Left hindlimb (tissue), 1 donor: ENCODE results near the gene MAML2.

Source experiments
- DNase-seq: peaks from one replicate; pipeline ENCODE4 v3.0.0-alpha.2; 2018

The MAML2 gene

DNA sequence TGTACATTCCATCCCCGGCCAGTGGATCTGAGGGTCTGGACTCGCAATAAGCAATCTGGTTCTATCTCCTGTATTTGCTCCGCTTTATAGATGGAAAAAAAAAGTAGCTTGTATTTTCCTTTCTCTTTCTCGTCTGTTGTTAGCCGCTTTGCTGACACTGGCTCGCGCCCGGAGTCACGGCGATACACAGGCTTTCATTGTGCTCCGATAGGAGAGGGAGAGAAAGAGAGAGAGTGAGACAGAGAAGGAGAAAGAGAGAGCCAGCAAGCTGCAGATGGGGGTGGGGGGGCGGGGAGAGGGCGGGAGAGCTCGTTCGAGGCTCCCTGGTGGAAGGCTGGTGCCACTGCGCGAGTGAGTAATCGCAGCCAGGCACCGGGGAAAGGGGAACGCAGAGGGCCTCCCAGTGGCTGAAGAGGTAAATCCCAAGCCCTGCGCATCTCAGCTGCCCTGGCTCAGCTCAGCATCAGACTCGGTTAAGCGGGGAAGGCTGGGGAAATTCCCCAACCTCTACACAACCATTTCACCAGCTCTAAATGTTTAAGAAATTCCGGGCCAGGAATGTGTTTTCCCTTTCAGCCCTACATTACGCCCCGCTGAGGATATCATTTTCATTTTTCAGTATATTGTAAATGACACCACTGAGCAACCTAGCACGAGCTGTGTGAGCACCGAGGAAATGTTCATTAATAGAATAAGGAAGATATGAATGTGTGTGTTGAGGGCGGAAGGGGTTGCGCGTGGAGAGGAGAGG, at the start of gene MAML2:
Gene MAML2, minus strand, starts transcription at position 235 of the 751 bp plus-strand sequence. CDS start 1,300 bp downstream, outside the sequence.
- peak; percentile 96 for DNase-seq

DNA sequence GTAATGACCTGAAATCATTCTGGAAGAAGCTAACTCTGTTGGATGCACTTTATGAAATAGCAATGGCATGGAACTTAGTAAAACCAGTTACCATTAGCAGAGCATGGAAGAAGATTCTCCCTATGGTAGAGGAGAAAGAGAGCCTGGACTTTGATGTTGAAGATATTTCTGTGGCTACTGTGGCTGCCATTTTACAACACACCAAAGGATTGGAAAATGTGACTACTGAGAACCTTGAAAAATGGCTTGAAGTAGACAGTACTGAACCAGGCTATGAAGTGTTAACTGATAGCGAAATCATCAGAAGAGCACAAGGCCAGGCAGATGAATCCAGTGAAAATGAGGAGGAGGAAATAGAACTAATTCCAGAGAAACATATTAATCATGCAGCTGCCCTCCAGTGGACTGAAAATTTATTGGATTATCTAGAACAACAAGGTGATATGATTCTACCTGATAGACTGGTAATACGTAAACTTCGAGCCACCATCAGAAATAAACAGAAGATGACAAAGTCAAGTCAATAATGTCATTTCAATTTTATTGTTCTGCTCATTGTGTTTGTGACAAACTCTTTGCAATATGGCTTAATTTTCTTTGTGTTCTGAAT, 48.8 kb upstream of the MAML2 start:
- DNase-seq: no peak

DNA sequence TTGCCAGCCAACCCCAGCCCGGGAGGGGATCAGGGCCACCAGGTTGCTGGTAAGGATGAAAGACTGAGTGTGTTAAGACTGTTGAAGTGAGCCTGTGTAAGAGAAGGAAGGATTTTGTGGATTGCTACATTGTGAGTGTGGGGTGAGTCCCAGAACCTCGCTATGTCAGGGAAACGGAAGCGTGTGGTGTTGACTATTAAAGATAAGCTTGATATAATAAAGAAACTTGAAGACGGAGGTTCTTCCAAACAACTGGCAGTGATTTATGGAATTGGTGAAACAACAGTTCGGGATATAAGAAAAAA, 47.4 kb upstream of the MAML2 start:
- DNase-seq: no peak

DNA sequence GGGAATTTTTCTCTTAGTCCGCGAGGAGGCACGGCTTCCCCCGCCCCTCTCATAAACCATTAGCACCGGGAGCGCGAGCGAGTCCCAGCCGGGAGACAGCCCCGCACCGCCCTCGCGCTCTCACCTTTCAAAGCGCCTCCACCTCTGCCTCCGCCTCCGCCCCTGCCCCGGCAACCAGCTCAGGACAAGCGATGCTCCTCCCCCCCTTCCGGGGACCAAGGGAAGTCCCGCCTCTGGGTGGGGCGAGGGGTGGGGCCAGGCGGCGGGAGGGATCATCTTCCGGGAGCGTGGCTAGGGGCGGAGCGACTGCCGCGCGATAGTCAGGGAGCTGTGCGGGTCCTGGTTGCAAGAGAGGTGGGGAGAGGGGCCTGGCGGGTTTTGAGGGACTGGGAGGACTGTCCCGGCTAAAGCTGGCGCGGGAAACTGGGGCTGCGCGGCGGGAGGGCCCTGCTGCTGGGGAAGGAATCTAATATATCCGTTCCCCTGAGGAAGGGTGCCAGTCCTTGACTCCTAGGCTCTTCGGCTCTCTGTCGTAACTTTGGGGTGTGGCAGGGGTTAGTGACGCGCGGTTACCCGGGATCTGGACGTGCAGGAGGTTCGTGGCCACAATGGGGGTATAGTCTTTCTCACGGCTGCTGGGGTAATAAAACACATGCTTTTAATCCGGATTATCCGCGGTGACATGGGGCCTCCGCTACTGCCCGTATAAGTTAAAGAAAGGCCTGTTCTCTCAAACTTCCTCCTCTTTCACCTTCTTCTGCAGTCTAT, 46.9 kb upstream of the MAML2 start, which contains the start of the genes CCDC82 and JRKL:
Gene CCDC82, minus strand, starts transcription at position 193 of the 768 bp plus-strand sequence. CDS start 5,165 bp downstream, outside the sequence.
Gene JRKL, plus strand, starts transcription at position 294 of the 768 bp plus-strand sequence. CDS start 637 bp downstream, outside the sequence.
- peak; percentile 99 for DNase-seq

DNA sequence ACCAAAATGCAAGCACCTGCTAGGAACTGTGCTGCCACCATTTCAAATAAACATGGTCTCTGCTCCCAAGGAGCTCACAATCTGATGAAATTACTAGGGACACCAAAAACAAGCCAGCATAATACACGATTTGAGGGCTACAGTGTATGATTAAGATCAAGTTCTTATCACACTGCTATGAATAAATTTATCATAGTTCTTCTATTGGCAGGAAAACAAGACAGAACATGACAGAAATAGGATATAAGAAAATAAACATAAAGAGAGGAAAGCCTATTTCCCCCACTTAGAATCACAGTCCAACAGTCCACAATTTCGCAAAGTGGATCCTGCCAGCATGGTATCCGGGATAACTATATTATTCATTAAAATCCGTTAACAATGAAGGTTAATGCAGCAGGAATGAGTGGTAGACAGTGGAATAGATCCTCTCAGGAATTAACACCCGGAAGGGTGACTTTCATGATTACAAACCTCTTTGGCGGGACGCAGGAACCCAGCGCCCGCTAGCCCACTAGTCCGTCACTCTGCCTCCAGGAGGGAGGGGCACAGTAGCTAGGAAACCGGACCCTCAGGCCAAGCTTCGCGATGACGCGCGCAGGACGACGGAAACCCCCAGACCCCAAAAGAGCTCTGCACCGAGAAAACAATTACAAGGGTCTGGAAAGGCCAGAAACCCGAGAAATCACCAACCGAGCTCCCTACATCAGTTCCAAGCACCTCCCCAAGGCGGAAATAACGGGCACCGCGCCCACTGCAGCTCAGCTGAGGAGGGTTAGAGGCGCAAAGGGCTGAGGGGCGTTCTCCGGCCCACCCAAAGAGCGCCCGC, 46.1 kb upstream of the MAML2 start:
- DNase-seq: no peak

DNA sequence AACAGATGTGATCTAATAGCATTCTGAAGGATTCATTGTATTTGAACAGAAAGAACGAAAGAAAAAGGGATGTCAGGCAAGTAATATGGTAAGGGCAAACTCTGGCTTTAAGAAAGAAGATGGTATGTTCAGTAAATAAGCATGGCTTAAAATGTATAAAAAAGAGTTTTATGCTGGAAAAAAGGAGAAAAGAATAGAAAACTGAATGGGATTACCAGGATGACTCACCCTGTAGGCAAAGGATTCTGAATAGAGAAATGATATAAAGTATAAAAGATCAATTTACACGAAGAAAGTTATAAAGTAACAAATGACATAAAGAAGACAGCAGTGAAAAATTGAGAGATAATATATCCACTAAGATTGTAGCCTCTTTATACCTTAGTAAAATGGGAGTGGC, 42.2 kb upstream of the MAML2 start:
- no peak for DNase-seq

DNA sequence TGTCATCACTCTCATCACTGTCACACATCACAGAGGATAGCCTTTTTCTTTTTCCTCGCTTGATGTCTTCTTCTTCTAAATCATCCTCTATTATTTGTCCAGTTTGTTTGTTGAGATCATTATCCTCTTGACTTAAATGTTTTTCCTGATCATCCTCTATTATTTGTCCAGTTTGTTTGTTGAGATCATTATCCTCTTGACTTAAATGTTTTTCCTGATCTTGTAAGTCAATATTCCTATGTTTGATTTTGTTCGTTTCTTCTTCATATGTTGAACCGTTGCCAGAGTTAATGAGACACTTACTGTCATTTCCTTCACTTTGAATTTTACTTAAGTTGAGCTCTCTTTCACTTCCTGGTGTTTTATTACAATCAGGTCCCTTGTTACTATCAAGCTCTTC, 41.2 kb upstream of the MAML2 start:
- DNase-seq: no peak

DNA sequence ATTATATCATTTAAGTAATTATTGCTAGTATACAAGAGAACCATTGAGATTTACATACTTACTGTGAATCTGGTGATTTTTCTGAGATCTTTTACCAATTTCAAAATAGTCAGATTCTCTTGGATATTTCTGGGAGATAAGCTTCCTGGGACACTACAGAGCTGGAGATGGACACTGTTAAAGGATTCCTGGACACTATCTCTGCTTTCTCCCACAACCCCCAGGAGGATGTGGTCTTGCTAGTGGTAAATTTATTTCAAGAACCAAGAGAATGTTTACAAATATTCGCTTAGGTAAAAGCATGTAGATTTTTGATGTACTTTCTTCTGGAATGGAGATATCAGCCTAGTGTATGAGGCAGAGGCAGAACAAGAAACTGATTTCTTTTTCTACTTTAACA, 33.8 kb upstream of the MAML2 start:
- DNase-seq: no peak

DNA sequence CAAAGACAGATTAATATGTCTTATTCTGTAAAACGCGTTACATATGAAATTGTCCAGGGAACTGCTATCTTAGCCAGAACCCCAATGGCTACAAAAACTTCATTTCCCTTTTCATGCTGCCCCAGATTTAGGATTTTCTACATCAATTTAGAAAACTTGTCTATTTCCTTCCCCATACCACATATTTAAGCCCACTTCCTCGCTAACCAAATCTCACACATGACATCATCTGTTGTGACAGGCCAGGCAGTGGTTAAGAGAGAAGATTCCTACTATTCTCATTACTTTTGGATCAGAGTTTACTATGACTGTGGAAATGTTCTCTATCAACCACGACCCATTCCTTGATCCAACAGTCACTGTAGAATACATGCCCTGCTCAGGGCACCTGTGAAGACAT, 30.8 kb upstream of the MAML2 start:
- DNase-seq: no peak

DNA sequence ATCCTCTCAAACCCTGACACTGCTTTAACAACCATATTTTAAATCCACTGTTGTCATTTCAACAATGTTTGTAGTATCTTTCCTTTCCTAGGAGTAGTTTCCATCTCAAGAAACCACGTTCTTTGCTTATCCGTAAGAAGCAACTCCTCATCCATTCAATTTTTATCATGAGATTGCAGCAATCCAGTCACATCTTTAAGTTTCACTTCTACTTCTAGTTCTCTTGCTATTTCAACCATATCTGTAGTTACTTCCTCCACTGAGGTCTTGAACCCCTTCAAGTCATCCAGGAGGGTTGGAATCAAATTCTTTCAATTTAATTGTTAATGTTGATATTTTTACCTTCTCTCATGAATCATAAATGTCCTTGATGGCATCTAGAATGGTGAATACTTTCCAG, 24.3 kb upstream of the MAML2 start:
- DNase-seq: no peak

DNA sequence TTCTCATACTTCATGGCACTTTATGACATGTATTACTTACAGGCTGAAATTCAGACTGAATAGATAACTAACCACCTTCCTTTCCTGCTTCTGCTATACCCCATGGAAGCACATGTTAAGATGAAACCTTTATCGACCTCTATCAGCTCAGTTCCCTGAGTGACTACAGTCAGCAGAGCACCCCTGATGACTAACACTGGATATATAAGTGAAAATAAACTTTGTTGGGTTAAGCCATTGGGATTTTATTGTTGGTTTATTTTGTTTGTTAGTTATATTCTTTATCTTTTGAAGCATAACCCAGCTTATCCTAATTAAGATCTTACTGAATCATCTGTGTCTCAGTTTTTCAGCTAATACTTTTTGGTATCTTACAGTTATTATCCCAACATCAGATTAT, 23.0 kb upstream of the MAML2 start:
- DNase-seq: no peak

DNA sequence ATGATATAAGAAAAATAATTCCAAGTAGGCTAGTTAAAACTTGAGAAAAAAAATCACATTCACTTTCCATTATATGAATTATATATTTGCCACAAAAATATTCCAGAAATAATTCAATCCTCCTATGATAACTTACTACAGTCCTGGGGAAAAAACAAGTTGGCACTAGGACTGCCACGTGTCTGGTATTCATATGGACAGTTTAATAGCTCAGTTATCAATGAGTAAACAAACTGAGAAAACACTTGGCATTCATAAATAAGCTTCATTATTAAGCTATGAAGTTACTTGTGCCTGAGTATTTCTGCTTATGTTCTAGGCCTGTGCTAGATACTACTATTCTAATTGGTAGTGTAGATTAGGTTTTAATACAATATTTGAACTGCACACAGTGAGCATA, 22.5 kb upstream of the MAML2 start:
- DNase-seq: no peak

DNA sequence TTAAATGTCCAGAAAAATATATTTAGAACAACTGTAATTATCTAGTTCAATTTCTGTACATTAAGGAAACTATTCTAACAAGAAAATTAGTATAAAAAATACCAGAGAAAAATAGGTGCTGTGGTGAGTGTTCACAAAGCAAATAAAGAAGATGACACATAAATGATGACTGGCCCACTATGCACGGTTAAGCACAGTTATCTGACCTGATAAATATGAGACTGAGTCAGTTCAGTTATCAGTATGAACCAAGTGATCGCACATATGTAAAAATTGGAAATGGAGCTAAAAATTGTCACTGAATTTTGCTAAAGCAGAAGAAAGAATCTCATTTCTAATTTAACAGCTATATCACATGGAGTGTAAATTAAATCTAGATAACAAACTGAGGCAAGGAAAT, 18.8 kb upstream of the MAML2 start:
- DNase-seq: no peak

DNA sequence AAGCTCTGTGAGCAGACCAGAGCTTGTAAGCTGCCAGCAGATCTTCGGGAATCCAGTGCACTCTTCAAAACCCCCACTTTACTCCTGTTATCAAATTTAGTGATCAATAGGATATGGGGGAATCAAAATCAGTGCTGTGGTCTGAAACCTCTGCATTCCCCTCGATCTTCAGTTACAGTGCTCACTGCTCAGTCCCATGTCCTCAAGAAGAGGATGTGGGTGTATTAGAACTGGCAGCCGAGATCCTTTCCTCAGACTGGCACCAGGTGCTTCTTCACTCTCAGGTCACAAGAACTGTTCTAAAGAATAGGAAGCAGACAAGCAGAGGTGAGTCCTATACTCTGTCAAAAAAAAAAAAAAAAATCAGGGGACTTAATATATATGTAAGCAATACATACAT, 15.3 kb upstream of the MAML2 start:
- no peak for DNase-seq

DNA sequence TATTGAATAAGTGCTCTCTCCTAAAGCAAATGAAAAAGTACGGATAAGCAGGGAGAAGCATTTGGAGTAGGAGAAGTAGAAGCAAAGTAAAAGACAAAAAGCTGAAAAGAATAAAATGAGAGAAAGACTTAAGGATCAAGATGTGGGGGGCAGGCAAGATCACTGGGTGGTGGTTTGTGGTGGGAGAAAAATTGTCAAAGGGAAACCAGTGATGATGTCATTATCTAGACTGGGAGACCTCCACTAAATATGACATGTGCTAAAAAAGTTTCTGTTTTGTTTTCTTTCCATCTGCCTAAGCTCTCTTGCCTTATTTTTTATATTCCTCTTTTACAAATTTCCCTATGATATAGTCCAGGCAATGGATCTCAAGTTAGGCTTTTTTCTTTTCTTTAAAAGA, 14.8 kb upstream of the MAML2 start:
- no peak for DNase-seq

DNA sequence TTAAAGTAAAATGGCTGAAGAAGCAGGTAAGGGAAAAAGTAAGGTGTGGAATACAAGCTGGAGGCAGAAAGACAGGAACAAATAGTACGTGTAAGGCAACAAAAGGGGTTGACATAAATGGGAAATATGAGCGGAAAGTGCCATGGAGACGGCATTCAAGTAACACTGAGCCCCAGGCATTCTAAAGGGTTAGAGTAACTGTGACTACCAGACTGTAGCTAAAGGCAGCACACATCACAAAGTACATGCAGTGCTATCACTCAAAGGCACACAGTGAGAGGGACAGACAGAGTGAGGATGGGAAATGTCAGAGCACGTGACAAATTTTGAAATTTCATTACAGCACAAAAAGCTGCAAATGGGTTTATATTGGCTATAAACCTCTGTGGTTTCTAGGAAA, 13.9 kb upstream of the MAML2 start:
- DNase-seq: no peak

DNA sequence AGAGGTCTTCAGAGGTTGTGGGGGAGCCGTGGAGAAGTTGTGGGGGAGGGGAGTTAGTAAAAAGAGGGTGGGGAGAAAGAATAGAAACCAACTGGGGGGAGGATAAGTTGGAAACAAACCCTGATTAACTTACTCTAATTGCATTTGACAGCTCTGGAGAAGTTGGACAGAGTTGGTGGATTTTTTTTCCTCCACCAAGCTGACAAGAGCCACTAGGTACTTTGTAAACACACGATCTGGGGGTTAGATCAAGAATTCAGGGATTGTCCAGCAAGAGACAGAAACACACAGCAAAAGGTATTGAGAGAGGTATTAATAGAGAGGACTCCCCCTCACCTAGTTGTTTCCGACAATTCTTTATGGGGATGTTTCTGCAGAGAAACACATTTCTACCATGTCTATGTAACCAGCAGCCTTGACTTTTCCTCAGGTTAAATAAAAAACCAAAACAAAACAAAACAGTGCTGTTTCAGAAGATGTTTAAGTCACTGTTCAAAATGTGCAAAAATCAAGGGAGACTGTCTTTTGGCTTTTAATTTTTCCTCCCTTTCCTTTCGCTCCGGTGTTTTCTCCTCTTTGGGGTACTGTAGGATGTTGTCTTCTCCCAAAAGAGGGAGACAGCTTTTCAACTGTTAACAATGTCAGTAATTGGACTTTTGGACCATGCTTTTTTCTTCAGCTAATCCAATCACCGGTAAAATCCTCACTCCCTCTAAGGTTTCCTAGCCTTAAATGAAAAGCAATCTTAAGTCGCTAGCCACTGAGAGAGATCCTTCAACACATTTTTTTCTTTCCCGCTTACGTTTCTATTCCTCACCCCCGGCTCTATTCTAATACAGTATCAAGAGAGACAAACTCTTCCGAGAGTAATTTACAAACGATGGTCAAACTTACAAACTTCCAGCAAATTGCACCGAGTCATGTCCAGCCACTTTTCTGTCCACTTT, 708 bp downstream of the MAML2 start:
- no peak for DNase-seq

DNA sequence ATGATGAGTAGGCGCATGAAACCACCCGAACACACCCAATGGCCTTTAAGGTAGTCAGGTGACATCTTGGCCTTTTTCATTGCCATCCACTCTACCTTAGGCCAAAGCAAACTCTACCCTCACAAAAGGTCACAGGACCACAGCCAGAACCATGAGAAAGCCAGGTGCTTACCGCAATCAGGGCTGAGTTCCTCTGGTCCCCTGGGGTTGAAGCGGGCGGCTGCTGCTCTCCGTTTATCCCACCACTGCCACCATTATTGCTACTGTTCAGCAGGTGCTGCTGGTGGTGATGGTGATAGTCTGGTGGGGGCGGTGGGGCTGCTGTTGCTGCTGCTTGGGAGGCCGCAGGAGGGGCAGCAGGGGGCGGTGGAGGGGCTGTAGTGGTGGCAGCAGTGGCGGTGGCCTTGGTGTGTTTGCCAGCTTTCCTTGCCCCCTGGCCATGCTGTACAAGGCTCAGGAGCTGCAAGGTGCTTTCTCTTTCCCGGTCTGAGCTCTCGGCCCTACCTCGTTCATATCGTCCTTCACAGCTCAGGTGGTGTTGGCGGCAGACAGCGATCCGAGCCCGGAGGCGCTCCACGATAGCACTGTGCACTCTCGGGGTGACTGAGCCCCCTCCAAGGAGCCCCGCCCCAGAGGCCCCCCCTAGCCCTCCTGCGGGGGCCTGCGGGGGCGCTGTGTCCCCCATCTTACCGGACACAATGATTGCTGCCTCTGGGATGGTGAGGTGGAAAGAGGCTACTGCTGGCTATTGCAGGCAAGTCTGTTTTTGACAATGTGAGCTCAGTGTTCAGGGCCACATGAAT, 1.6 kb downstream of the MAML2 start:
- peak; percentile 67 for DNase-seq

DNA sequence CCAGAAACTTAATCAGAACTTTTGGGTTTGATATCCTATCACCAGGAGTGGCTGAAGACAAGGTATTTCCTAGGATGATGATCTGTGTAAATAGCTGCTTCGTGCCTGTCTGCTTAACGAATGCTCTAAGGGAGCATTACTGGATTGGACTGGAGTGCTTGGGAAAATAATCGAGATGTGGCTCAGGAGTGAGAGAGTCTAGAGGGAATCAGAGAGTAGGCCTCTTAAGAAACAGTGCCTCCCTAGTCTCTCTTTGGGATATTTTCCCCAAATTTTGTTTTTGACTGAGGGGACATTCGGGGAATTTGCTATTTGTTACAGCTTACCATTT, 2.5 kb downstream of the MAML2 start:
- no peak for DNase-seq

DNA sequence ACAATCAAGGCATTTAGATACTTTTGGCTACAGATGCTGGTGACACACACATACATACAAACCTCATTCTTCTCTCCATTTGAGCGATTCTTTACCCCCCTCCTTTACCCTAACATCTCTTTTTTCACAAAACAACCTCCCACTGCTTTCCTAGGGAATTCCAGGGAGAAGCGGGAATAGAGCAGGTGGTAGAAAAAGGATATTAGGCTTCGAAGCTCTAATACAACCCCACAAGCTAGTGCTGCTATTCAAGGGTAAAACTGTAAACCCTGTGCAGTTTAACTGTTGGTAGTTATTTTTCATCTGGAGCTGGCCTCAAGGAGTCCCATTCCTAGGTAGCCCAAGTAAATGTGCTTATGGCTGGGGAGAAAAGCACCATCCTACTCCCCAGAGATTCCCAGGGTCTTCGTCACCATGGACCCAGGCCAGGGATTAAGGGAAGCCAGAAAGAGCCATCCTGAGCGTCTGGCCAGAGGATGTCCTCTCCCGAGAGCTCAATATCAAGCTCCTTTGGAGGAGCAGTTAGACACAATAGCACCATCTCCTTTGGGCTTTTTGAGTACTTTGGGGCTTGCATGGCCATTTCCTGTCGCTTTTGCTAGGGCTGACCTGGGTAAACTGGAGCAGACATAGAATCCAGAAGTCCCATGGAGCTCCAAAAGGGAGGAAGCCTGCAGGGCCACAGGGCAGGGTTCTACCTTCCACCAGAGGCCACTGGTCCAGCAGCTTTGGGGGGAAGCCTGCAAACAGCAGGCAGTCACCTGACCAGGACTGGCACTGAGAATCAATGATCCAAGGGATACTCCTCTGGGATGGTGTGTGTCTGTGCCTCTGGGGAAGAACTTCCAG, 3.1 kb downstream of the MAML2 start:
- no peak for DNase-seq
